C4-2B (cell line): ENCODE measurements around the gene ATP13A2.

Source experiments
- CTCF ChIP-seq: fragments of 450-650 bp; conservative IDR thresholded peaks from 2 replicates; pipeline ENCODE4 v1.5.1; 2017; ENCODE audit warnings: mild to moderate bottlenecking
- ZFX ChIP-seq: fragments of 450-650 bp; IDR thresholded peaks from 2 replicates; pipeline ENCODE4 v1.6.1; 2017

- TF ChIP-seq CTCF (no peak), ZFX (no peak)
These were observed 11.8 kb upstream of the ATP13A2 start for GRCh38 chr1:17023573-17023972.
